Measurements from ENCODE around the gene COBLL1. TPM values are rescaled to one million over a fixed set of nuclear protein-coding genes. Genes with fewer than 3 reads are reported as not detected.
"Not testable (repeated sequence)": the region's sequence is repeated elsewhere in the genome, so short reads cannot be mapped to it uniquely, and the experiment has no call there.

COBLL1 gene
- total RNA-seq (2014; rRNA removed; shearing (Covaris generic)), result 0.39 and 0.96 TPM in 2 replicates

- DNase-seq (ENCODE audit: low read depth), result peak; percentile 42
Observed at GRCh38 chr2:164841719-164842623, at the start of gene COBLL1. COBLL1 (minus strand) TSS chr2:164841823; CDS start chr2:164841196, 627 bp downstream.

GRCh38 chr2:164890544-164890943, 48.9 kb upstream of the COBLL1 start:
- peak; percentile 52 for DNase-seq (ENCODE audit: low read depth)

GRCh38 chr2:164888592-164888991, 47.0 kb upstream of the COBLL1 start:
- DNase-seq (ENCODE audit: low read depth), result no peak

- no peak for DNase-seq (ENCODE audit: low read depth)
Observed at GRCh38 chr2:164887434-164888144, 46.0 kb upstream of the COBLL1 start.

GRCh38 chr2:164882276-164882675, 40.7 kb upstream of the COBLL1 start:
- no peak for DNase-seq (ENCODE audit: low read depth)

- no peak for DNase-seq (ENCODE audit: low read depth)
Observed at GRCh38 chr2:164881524-164881923, 39.9 kb upstream of the COBLL1 start.

GRCh38 chr2:164879901-164880535, 38.4 kb upstream of the COBLL1 start:
- no peak for DNase-seq (ENCODE audit: low read depth)

GRCh38 chr2:164877927-164878326, 36.3 kb upstream of the COBLL1 start:
- no peak for DNase-seq (ENCODE audit: low read depth)

GRCh38 chr2:164877169-164877568, 35.5 kb upstream of the COBLL1 start:
- DNase-seq (ENCODE audit: low read depth), result no peak

- DNase-seq (ENCODE audit: low read depth), result no peak
Observed at GRCh38 chr2:164875334-164876205, 33.9 kb upstream of the COBLL1 start.

- no peak for DNase-seq (ENCODE audit: low read depth)
Observed at GRCh38 chr2:164873210-164873908, 31.7 kb upstream of the COBLL1 start.

GRCh38 chr2:164871404-164871803, 29.8 kb upstream of the COBLL1 start:
- no peak for DNase-seq (ENCODE audit: low read depth)

GRCh38 chr2:164869420-164869772, 27.8 kb upstream of the COBLL1 start:
- DNase-seq (ENCODE audit: low read depth), result no peak

- DNase-seq (ENCODE audit: low read depth), result no peak
Observed at GRCh38 chr2:164868563-164869419, 27.2 kb upstream of the COBLL1 start.

- no peak for DNase-seq (ENCODE audit: low read depth)
Observed at GRCh38 chr2:164867779-164868397, 26.3 kb upstream of the COBLL1 start.

- DNase-seq (ENCODE audit: low read depth), result not testable (repeated sequence)
Observed at GRCh38 chr2:164866381-164866780, 24.8 kb upstream of the COBLL1 start.

- DNase-seq (ENCODE audit: low read depth), result no peak
Observed at GRCh38 chr2:164860694-164861042, 19.0 kb upstream of the COBLL1 start.

- DNase-seq (ENCODE audit: low read depth), result not testable (repeated sequence)
Observed at GRCh38 chr2:164859906-164860693, 18.5 kb upstream of the COBLL1 start.

Data from RPMI7951 (cell line).